Suppressor macrophage treated with lipopolysaccharide for 1 hour (primary cell): ENCODE data around the gene HP1BP3.
"Not testable (repeated sequence)": the region's sequence is repeated elsewhere in the genome, so short reads cannot be mapped to it uniquely, and the experiment has no call there.

ENCODE experiments used
- DNase-seq, 3 donors: peaks; one replicate each; pipeline ENCODE4 v3.0.0-alpha.2; 2020 to 2022

The HP1BP3 gene

GRCh38 chr1:20726932-20727745 is 60.0 kb downstream of the HP1BP3 start:
- DNase-seq = no peak

DNA sequence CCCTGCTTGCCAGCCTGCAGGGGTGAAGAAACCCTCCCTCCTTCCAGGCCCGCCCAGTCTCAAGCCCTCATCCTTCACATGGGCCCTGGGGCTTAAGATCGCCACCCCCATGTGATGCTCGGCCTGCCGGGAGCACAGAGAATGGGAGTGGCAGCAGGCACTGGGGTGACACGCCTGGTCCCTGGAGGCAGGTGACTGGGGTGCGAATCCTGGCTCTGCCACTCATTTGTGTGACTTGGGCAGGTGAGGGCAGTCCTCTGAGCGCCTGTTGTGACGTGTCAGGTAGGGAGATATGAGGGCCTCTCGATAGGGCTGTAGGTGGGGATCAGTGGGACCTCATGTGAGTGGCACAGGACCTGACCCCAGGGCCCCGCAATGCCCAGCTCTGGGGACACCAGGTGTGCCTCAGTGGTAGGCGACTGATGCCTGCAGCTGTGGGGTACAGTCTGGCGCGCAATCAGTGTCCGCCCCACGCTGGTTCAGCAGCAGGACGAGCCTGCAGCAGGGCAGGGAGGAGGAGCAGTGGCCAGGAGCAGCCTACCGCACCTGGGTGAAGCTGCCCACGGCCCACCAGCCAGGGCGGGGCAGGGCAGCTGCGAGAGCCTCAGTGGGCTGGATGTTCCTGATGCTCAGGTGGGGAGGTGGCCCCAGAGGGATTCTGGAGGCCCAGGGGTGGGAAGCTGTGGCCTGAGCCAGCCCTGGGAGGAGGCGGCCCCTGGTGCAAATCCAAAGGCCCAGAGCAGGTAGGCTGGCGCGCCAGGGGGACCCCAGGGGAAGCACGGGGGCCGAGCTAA is 60.8 kb downstream of the HP1BP3 start:
- no peak for DNase-seq

DNA sequence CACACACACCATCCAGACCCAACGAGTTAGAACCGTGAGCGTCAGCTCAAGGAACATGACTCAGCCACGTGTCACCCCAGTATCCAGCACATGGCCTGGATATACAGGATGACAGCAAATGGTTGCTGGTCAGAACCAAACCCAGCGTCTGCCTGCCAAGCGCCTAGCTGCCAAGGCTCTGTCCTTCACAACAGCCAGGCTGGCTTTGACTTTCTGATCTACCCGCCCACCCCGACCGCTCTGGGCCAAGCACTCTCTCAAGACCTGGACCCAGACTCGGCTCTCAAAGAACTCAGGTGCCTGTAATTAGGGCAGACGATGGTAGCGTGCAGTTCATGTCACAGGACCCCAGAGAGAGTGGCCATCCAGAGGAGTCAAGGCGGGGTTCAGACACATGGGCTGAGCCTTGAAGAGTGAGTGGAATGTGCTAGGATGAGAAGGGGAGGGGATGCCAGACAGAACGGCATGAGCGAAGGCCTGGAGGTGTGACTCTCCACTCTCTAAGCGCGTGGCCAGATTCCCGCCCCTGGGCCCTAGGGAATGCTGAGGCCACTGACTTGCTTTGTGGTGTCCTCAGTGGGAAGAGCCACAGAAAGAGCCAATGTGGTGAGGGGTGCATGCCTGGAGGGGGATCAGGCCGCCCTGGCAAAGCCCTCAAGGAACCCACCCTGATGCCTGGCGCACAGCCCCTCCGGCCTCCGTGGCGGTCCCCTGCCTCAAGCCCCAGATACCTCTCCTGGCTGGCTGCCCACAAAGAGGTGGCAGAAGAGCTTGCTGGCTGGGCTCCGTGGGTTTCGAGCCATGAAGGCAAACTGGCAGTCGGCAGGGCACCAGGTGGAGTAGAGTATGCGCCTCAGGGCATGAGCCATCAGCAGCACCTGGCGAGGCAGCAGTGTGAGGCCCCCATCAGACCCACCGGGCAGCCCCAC is 61.7 kb downstream of the HP1BP3 start:
- peak; percentile 42 to 47 (median 43) for DNase-seq

GRCh38 chr1:20724364-20725188 is 62.5 kb downstream of the HP1BP3 start:
- no peak for DNase-seq

DNA sequence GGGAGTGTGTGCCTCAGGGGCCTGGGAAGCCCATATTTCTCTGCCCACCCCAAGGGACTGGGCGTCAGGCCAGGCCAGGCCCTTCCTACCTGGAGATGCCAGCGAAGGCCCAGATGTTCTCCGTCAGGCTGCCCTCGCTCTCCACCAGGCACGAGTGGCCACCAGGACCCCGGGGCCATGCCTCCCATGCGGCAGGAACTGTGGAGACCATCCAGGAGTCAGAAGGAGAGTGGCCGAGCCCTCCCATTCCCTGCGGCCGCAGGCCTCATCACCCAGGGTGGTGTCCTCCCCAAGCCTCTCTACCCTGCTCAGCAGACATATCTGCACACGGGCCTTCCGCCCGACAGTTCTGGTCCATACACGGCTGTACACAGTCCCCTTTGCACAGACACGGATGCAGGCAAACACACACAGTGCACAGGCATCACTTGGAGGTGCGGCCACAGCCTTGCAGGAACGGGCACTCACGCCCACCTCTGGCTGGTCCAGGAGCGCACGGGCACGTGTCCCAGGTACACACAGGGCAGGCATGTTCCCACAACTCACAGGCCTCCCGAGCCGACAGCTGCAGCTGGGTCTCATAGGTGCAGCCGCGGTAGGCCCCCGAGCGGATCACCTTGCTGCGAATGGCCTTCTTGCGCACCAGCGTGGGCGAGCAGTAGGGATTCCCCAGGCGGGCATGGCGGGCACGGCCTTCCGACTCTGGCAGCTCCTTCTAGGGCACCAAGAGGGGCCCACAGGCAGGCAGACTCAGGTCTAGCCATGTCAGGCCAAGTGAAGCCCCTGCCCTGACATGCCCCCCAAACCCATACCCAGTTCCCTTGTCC is 63.4 kb downstream of the HP1BP3 start:
- no peak for DNase-seq

GRCh38 chr1:20723159-20723536 is 64.0 kb downstream of the HP1BP3 start:
- DNase-seq = no peak

GRCh38 chr1:20721117-20722061 is 65.7 kb downstream of the HP1BP3 start:
- no peak for DNase-seq

GRCh38 chr1:20720631-20721091 is 66.4 kb downstream of the HP1BP3 start:
- DNase-seq = no peak

DNA sequence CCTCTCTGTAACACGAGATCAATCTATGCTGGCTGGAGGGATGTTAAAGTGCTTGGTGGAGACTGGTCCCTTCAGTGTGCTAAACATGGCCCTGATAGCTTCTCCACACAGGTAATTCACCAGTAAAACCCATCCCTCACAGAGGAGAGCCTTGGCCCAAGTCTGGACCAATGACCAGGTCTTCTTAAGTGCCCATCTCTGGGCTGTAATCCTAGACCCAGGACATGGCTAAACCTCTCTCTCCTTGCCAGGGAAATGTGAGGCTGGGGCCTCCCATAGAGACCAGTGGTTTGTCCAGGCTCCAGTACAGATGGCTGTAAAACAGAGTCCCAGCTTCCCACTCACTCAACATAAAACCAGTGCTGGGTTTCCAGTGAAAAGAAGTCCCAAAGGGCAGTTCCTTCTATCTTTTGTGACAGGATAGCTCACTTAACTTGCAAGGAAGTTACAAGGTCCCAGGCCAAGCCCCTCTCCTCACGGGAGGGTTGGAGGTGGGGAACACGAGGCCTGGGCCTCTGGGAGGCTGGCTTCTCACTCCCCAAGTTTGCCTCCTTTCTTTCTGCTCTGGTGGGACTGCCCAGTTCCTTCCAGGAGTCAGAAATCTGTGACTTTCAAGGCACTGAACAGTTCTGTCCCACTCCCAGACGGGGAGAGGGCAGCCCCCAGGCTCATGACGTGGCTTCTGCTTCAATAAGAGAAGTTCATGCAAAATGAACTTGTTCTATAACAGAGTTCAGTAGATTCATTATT is 67.1 kb downstream of the HP1BP3 start:
- DNase-seq = no peak

GRCh38 chr1:20719261-20719660 is 67.8 kb downstream of the HP1BP3 start:
- no peak for DNase-seq

DNA sequence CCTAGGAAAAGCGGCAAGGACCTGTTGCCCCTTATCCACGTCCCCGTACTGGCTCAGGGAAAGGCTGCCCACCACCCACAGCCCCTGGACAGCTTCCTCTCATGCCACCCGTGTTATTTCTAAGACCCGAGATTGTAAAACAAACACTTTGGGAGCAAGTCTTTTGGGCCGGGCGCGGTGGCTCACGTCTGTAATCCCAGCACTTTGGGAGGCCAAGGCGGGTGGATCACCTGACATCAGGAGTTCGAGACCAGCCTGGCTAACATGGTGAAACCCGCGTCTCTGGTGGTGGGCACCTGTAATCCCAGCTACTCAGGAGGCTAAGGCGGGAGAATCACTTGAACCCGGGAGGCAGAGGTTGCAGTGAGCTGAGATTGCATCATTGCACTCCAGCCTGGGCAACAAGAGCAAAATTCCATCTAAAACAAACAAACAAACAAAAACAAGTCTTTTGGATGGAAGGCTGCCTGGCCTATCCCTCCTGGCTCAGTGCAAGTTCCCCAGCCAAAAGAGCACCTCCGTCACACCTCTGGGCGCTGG is 68.7 kb downstream of the HP1BP3 start:
- not testable (repeated sequence) for DNase-seq

DNA sequence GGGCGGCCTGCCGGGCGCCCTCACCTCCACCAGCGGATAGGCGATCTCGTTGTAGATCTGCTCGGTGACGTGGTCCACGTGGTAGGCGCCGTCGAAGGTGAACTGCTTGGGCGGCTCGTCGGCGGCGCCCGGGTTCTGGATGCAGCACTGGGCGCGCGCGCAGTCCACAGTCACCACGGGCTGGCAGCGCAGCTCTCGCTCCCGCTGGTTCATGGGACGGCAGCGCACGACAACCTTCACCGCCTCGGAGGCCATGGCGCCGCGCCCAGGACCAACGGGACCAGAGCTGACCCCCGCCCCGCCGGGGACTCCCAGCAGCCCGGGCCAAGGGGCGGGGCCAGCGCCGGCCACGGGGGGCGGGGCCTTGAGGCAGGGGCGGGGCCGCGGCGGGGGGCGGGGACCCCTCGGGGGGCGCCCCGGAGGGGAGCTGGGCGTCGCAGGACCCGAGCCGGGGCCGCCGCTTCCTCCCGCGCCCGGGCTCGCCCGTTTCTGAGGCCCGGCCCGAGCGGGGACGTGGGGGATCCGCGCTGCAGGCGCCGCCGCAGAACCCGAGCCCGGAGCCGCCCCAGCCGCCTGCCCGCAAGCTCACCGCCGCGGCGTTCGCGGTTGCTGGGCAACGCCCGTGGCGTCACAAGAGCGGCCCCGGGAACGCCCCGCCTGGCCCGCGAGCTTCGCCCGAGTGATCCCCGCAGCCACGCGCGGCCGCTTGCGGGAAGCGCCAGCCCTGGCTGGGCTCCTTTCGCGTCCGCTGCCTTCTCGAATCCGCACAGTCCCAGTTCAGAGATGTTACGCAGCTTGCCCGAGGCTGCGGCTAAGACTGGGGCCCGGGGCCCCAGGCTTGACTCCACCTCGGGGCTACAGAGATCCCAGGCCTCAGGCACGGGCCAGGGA is 69.4 kb downstream of the HP1BP3 start, which contains the start of gene KIF17:
KIF17 (minus strand) TSS at position 556 of the 891 bp plus-strand sequence; CDS start at position 255, 301 bp downstream.
- DNase-seq = peak; percentile 82 to 94 (median 88)

DNA sequence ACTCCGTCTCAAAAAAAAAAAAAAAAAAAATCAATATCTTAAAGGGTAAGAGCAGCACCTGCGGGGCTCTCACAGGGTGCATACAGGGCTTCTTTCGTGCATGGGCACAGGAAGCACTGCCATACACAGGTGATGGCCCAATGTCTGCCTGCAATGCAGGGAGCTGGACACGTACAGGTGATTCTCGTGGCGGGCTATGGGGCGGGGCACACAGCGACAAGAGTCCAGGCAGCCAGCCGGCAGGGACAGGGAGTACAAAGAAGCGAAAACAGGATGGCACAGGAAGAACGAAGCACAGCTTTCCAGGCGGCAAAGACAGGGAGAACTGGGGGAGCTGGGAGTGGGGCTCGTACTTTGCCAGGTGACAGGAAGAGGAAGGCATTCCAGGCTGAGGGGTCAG is 70.9 kb downstream of the HP1BP3 start:
- DNase-seq = no peak

DNA sequence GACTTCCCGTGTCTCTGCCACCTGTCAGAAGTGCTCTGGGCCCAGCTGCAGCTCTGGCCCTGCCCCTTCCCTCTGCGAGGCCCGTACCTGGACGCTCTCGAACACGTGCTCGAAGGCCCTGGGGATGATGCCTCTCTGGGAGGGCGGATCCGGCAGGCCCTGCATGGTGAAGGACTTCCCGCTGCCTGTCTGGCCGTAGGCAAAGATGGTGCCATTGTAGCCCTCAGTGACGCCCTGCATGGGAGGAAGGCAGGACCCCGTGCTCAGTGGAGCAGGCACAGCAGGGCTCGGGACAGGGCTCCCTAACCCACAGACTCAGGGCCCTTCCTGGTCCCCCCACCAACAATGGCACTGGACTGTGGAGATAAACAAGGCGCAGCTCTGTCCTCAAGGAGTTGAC is 71.7 kb downstream of the HP1BP3 start:
- DNase-seq = no peak

GRCh38 chr1:20713440-20713839 is 73.7 kb downstream of the HP1BP3 start:
- no peak for DNase-seq

DNA sequence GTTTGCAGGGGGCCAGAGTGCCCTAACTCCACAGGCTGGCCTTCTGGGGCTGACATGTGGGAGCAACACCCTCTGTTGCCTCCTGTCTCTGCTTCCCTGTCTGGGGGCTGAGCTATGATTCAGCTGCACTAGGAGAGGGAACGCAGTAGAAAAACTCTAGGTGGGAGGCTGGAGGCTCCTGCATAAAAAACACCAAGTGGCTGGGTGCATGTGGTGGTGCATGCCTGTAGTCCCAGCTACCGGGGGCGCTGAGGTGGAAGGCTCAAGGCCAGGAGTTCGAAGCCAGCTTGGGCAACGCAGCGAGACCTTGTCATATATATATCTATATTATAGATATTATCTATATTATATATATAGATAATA is 74.9 kb downstream of the HP1BP3 start:
- no peak for DNase-seq
